Epithelial cell of alveolus of lung (primary cell): Measurements from ENCODE around the gene GALNTL6. TPM values are rescaled to one million over a fixed set of nuclear protein-coding genes. Genes with fewer than 3 reads are reported as not detected.

Experiments used
- total RNA-seq: library from RNA; depleted of rRNA; stranded (reverse); fragments of >200 nt; gene quantifications from 2 replicates; pipeline ENCODE4 v1.2.1, GENCODE V29; 2015

GALNTL6 gene
- not detected in 2 replicates for total RNA-seq

GRCh38 chr4:171812665-171813525, at the start of gene GALNTL6:
TSS of gene GALNTL6 (plus strand) at chr4:171813404.

